Measurements from ENCODE around the gene CDC42EP4.

Gene CDC42EP4

GRCh38 chr17:73284906-73285602 is 26.7 kb downstream of the CDC42EP4 start:
- TF ChIP-seq, protein P1, sequence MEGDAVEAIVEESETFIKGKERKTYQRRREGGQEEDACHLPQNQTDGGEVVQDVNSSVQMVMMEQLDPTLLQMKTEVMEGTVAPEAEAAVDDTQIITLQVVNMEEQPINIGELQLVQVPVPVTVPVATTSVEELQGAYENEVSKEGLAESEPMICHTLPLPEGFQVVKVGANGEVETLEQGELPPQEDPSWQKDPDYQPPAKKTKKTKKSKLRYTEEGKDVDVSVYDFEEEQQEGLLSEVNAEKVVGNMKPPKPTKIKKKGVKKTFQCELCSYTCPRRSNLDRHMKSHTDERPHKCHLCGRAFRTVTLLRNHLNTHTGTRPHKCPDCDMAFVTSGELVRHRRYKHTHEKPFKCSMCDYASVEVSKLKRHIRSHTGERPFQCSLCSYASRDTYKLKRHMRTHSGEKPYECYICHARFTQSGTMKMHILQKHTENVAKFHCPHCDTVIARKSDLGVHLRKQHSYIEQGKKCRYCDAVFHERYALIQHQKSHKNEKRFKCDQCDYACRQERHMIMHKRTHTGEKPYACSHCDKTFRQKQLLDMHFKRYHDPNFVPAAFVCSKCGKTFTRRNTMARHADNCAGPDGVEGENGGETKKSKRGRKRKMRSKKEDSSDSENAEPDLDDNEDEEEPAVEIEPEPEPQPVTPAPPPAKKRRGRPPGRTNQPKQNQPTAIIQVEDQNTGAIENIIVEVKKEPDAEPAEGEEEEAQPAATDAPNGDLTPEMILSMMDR (IDR thresholded peaks at IDR 0.05; ENCODE audit: low read depth, low read length), result no peak
- DNase-seq (ENCODE audit: extremely low read depth, low read depth), result no peak

DNA sequence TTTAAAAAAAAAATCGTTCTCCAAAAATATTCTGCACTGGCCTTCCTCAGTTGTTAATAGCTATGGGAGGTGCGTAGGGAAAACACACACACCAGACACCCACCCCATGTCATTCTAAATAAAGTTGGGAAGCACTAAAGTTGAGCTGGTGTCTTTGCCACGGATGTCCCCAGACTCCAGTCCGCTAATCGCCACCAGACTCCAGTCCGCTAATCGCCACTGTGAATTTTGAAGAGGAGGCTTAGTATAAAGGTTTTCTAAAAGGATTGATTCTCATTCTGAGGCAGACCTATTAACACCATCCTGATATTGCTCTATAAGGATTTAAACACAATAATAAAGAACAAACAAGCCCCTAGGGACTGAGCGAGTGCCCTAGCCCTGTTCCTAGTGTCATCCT is 27.4 kb downstream of the CDC42EP4 start:
- DNase-seq (ENCODE audit: extremely low read depth, low read depth), result no peak
- TF ChIP-seq, protein P1 (IDR thresholded peaks at IDR 0.05; ENCODE audit: low read depth, low read length), result no peak

GRCh38 chr17:73283841-73284282 is 27.9 kb downstream of the CDC42EP4 start:
- no peak for DNase-seq (ENCODE audit: extremely low read depth, low read depth)

DNA sequence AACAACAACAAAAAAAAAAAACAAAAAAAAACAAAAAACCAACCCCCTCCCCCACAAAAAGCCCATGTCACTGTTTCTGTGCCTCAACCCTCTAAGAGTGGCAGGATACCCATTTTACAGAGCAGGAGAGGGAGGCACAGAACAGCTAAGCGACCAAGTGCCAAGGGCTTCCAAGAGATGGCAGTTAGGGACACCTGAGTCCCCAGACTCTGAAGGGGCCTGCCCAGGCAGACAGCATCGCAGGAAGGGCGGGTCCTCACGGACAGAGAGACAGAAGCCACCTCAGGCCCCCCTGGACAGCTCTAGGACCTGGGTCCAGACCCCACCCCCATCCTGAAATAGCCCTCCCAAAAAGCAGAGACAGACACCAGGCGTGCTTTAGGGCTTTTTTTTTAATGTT is 28.6 kb downstream of the CDC42EP4 start:
- TF ChIP-seq, protein P1 (IDR thresholded peaks at IDR 0.05; ENCODE audit: low read depth, low read length), result no peak
- DNase-seq (ENCODE audit: extremely low read depth, low read depth), result no peak

More at GRCh38 chr17:73283841-73284282, 27.9 kb downstream of the CDC42EP4 start:
- TF ChIP-seq, protein P1 (IDR thresholded peaks at IDR 0.05; ENCODE audit: low read depth, low read length), result no peak

DNA sequence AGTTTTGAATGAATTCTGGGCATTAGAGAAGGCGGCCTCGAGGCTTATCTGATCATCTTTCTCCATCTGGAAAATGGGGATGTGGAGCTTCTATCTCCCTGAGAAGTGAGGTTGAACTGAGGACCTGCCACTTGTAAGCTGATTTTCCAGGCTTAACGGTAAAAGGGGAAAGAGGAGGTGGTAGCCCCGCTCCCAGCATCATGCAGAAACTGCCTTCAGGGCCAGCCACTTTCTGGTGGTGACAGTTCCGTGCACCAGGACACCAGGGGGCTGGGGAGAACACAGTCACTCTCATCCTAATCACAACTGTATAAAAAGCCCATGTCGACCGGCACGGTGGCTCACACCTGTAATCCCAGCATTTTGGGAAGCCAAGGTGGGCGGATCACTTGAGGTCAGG is 29.2 kb downstream of the CDC42EP4 start:
- TF ChIP-seq, protein P1 (IDR thresholded peaks at IDR 0.05; ENCODE audit: low read depth, low read length), result no peak
- DNase-seq (ENCODE audit: extremely low read depth, low read depth), result no peak

- DNase-seq (ENCODE audit: extremely low read depth, low read depth), result no peak
- TF ChIP-seq, protein P1 (IDR thresholded peaks at IDR 0.05; ENCODE audit: low read depth, low read length), result no peak
Measured at GRCh38 chr17:73281928-73282327, 29.9 kb downstream of the CDC42EP4 start.

DNA sequence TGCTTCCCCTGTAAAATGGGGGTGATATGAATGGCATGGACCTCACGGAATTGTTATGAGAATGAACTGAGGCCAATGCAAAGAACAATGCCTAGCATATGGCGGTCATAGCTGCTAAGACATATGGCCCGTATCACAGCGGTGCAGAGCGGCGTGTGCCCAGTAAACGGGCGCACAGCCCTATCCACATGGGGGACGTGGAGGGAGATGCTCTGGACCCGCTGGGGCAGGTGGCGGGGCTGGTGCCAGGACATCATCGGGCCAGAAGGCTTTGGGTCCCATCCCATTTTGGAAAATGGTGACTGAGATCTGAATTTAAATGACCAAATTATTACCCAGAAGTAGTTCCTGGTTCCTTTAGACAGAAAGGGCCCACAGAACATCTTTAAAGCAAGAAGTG is 31.6 kb downstream of the CDC42EP4 start:
- TF ChIP-seq, protein P1 (IDR thresholded peaks at IDR 0.05; ENCODE audit: low read depth, low read length), result no peak
- DNase-seq (ENCODE audit: extremely low read depth, low read depth), result no peak

Data from AG09319 (cell line).